Transverse colon (tissue), 4 donors: ENCODE data around the gene SRRT.

Source experiments
- POLR2A ChIP-seq: fragments of 450-650 bp; IDR thresholded peaks from one replicate; pipeline ENCODE4 v1.6.1; 2016; ENCODE audit warnings: antibody characterized with exemption, mild to moderate bottlenecking, moderate library complexity
- POLR2AphosphoS5 ChIP-seq, 3 donors: sonication (generic); formaldehyde crosslinking; IDR thresholded peaks; one replicate each; pipeline ENCODE4 v1.6.1; 2016; ENCODE audit warnings: antibody characterized with exemption in 3 of 3
- TF ChIP-seq, protein P1 (sequence below), 5 experiments: fragments of 200-600 bp in 3 of 5; fragments of 450-650 bp in 2 of 5; sonication (generic) in 3 of 5; IDR thresholded peaks; 1 replicate in 2 of 5; 2 replicates in 3 of 5; pipeline ENCODE4 v1.5.1; 2016 to 2017; ENCODE audit warnings: antibody characterized with exemption in 5 of 5, inconsistent platforms in 3 of 5, mild to moderate bottlenecking in 2 of 5, moderate library complexity in 1 of 5

DNA sequence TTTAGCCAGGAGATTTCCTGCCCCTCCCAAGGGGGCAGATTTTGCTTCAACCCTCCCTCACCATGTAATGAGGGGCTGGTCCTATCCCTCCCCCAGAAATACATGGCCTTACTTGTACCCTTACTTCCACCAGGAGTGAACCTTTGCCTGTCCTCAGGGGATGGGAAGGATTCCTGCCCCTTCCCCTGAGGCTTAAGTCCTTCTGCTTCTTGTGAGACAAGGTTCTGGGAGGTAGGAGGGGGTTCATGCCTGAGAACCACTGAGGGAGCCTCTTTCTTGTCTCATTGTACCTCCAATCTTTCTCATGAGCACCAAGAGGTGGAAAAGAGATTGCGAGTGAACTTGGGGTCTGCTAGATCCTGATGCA is 54.9 kb downstream of the SRRT start:
- TF ChIP-seq, protein P1, sequence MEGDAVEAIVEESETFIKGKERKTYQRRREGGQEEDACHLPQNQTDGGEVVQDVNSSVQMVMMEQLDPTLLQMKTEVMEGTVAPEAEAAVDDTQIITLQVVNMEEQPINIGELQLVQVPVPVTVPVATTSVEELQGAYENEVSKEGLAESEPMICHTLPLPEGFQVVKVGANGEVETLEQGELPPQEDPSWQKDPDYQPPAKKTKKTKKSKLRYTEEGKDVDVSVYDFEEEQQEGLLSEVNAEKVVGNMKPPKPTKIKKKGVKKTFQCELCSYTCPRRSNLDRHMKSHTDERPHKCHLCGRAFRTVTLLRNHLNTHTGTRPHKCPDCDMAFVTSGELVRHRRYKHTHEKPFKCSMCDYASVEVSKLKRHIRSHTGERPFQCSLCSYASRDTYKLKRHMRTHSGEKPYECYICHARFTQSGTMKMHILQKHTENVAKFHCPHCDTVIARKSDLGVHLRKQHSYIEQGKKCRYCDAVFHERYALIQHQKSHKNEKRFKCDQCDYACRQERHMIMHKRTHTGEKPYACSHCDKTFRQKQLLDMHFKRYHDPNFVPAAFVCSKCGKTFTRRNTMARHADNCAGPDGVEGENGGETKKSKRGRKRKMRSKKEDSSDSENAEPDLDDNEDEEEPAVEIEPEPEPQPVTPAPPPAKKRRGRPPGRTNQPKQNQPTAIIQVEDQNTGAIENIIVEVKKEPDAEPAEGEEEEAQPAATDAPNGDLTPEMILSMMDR (IDR thresholded peaks at IDR 0.05) = no peak
- TF ChIP-seq POLR2AphosphoS5 (IDR thresholded peaks at IDR 0.05) (no peak), POLR2A (no peak)
